Upper lobe of right lung (tissue), 1 donor: Measurements from ENCODE around the gene TENT4A. TPM values are rescaled to one million over a fixed set of nuclear protein-coding genes. Genes with fewer than 3 reads are reported as not detected.

Experiments
- ATAC-seq: fragments of 200-7000 bp; cut with Tn5 transposase; one replicate; pipeline ENCODE4 v1.9.1; 2020; ENCODE audit warnings: mild to moderate bottlenecking, moderate library complexity
- DNase-seq: peaks from one replicate; pipeline ENCODE4 v3.0.0-alpha.2; 2020
- H3K27ac ChIP-seq: fragments of 200-600 bp; one replicate; pipeline ENCODE4 v1.8.0; 2022
- H3K27me3 ChIP-seq: fragments of 200-600 bp; one replicate; pipeline ENCODE4 v1.8.0; 2022; ENCODE audit warnings: mild to moderate bottlenecking
- H3K36me3 ChIP-seq: fragments of 200-600 bp; one replicate; pipeline ENCODE4 v1.8.0; 2022
- H3K4me1 ChIP-seq: fragments of 200-600 bp; one replicate; pipeline ENCODE4 v1.8.0; 2022
- H3K4me3 ChIP-seq: fragments of 200-600 bp; one replicate; pipeline ENCODE4 v1.8.0; 2022; ENCODE audit warnings: mild to moderate bottlenecking
- H3K9me3 ChIP-seq: fragments of 200-600 bp; one replicate; pipeline ENCODE4 v1.8.0; 2022
- CTCF ChIP-seq: fragments of 200-600 bp; IDR thresholded peaks from one replicate; pipeline ENCODE4 v1.8.0; 2022; ENCODE audit warnings: antibody characterized with exemption
- intact Hi-C: fragments of 100-400 bp; cut with DNase I; formaldehyde crosslinking; loops from one replicate; pipeline ENCODE4 v1.11.0; 2022
- total RNA-seq: library from RNA; stranded (reverse); fragmentation: NEBNext Ultra II Directional; extraction: Animal tissue kit (Norgen Biotek cat#: 25700); gene quantifications from one replicate; pipeline ENCODE4 v1.2.1, GENCODE V29; 2021
- donor health status: DM: no; HTN: yes; CAD: no; lungs with severe emphysema.

The TENT4A gene
- total RNA-seq, 1 donor from 2014 or later = 19.9 TPM

GRCh38 chr5:6687505-6687904, 25.7 kb upstream of the TENT4A start:
- Histone ChIP-seq H3K4me1 (peaks cover 3% of the 10 kb centered on the region), H3K36me3 (no peaks in the 10 kb centered on the region), H3K9me3 (no peaks in the 10 kb centered on the region), H3K27me3 (no peaks in the 10 kb centered on the region), H3K27ac (no peak overlapping the region), H3K4me3 (no peak overlapping the region)
- DNase-seq (no peak), ATAC-seq (no peak)
- intact Hi-C loops = no loop called here
- no peak for TF ChIP-seq CTCF

GRCh38 chr5:6692906-6693305, 20.3 kb upstream of the TENT4A start:
- H3K36me3 ChIP-seq = no peaks in the 10 kb centered on the region
- DNase-seq (no peak), ATAC-seq (no peak)
- peaks cover 9% of the 10 kb centered on the region for H3K27me3 ChIP-seq
- no peaks in the 10 kb centered on the region for H3K9me3 ChIP-seq
- H3K27ac ChIP-seq = no peak overlapping the region
- intact Hi-C loops = no loop called here
- H3K4me3 ChIP-seq = no peak overlapping the region
- no peak for TF ChIP-seq CTCF
- H3K4me1 ChIP-seq = no peaks in the 10 kb centered on the region

DNA sequence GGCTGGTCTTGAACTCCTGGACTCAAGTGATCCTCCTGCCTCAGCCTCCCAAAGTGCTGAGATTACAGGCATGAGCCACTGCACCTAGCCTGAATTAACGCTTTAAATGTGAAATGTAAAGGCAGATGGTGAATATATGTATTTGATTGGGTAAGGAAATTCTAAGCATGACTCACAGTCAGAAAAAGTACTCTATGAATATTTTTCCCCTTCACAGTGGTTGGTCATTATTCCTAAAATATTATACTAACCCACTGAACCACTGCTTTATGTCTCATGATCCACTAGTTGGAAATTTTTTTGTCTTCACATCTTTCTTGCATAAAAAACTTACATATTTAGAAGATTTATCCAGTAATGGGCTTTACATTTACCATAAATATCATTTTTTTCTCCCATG, 14.5 kb upstream of the TENT4A start:
- H3K4me3 ChIP-seq = no peak overlapping the region
- intact Hi-C loops = no loop called here
- ATAC-seq = no peak

DNA sequence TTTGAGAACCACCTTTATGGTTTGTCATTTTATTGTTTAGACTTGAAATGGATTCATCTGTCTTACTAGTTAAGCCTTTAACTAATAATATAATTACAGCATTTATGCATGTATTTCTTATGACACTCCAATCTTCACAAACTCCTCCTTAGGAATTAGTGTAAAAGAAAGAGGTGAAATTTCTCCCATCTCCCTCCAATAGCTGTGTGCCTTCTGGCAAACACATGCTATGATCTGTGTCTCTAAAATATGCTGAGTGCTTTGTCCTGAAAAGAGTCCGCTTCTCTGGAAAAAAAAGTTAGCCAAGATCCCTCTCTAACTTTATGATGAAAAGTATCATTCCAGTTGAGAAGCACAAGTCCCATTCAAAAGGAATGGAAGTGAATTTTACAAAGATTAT, 13.9 kb upstream of the TENT4A start:
- H3K9me3 ChIP-seq = no peaks in the 10 kb centered on the region
- H3K27ac ChIP-seq = no peak overlapping the region
- no peaks in the 10 kb centered on the region for H3K4me1 ChIP-seq
- no peak for ATAC-seq
- no peak for TF ChIP-seq CTCF
- no peak overlapping the region for H3K4me3 ChIP-seq
- H3K36me3 ChIP-seq = no peaks in the 10 kb centered on the region
- intact Hi-C loops = no loop called here
- no peak for DNase-seq
- peaks cover 14% of the 10 kb centered on the region for H3K27me3 ChIP-seq

More for the DNA sequence above, 14.5 kb upstream of the TENT4A start:
- Histone ChIP-seq H3K4me1 (no peaks in the 10 kb centered on the region), H3K27ac (no peak overlapping the region), H3K27me3 (peaks cover 14% of the 10 kb centered on the region), H3K36me3 (no peaks in the 10 kb centered on the region), H3K9me3 (no peaks in the 10 kb centered on the region)
- no peak for DNase-seq
- no peak for TF ChIP-seq CTCF

- no peak for TF ChIP-seq CTCF
- H3K4me1 ChIP-seq = peaks cover 5% of the 10 kb centered on the region
- H3K36me3 ChIP-seq = no peaks in the 10 kb centered on the region
- ATAC-seq (no peak), DNase-seq (no peak)
- no peak overlapping the region for H3K27ac ChIP-seq
- H3K27me3 ChIP-seq = peaks cover 14% of the 10 kb centered on the region
- intact Hi-C loops = no loop called here
- H3K4me3 ChIP-seq = no peak overlapping the region
- H3K9me3 ChIP-seq = no peaks in the 10 kb centered on the region
Measured at GRCh38 chr5:6700074-6700684, 13.1 kb upstream of the TENT4A start.
